H1 (cell line): ENCODE data around the gene CDK8. TPM values are rescaled to one million over a fixed set of nuclear protein-coding genes. Genes with fewer than 3 reads are reported as not detected.

Experiments
- CTCF ChIA-PET: fragments of 300-600 bp; sonication (Branson Sonifier 250); formaldehyde crosslinking; loops from one replicate; lab custom pipeline; 2021; ENCODE audit not compliant: partially characterized antibody; lab: Charles Lee
- POLR2A ChIA-PET: fragments of 300-600 bp; sonication (Branson Sonifier 250); formaldehyde crosslinking; loops from one replicate; lab custom pipeline; 2021; ENCODE audit warnings: inconsistent platforms; ENCODE audit not compliant: partially characterized antibody; lab: Charles Lee
- DNase-seq, 2 experiments: peaks; one replicate each; pipeline versions ENCODE4 v3.0.0 to v3.0.0-alpha.2; 2010 to 2022; ENCODE audit warnings: low spot score in 2 of 2, low read depth in 1 of 2, mixed read lengths in 1 of 2
- FAIRE-seq: peaks from 2 replicates; lab custom pipeline; 2011; peaks lifted over from hg19 to GRCh38; lab: Jason Lieb, UNC
- H2AFZ ChIP-seq: 2 replicates; pipeline ENCODE4 v1.8.1; 2012; ENCODE audit warnings: low read length, inconsistent platforms
- H2AK5ac ChIP-seq: 2 replicates; pipeline ENCODE4 v1.6.1; 2013; ENCODE audit warnings: low read depth, low read length
- H2BK120ac ChIP-seq: replicated peaks from 2 replicates; pipeline ENCODE3; 2013; ENCODE audit warnings: low read depth, low read length, inconsistent platforms
- H2BK12ac ChIP-seq: 2 replicates; pipeline ENCODE4 v1.6.1; 2013; ENCODE audit warnings: low read depth, low read length
- H2BK15ac ChIP-seq: 2 replicates; pipeline ENCODE4 v1.6.1; 2013; ENCODE audit warnings: low read length
- H2BK20ac ChIP-seq: 2 replicates; pipeline ENCODE4 v1.6.1; 2013; ENCODE audit warnings: low read length
- H2BK5ac ChIP-seq: 2 replicates; pipeline ENCODE4 v1.6.1; 2013; ENCODE audit warnings: low read depth, low read length
- H3K14ac ChIP-seq: 2 replicates; pipeline ENCODE4 v1.6.1; 2013; ENCODE audit warnings: inconsistent platforms; ENCODE audit not compliant: insufficient read length
- H3K18ac ChIP-seq: 2 replicates; pipeline ENCODE4 v1.6.1; 2013; ENCODE audit warnings: low read length; ENCODE audit errors: extremely low read depth
- H3K23ac ChIP-seq: 2 replicates; pipeline ENCODE4 v1.6.1; 2013; ENCODE audit warnings: inconsistent platforms; ENCODE audit not compliant: insufficient read length
- H3K23me2 ChIP-seq: 2 replicates; pipeline ENCODE4 v1.6.1; 2013; ENCODE audit warnings: low read depth, low read length
- H3K27ac ChIP-seq: 2 replicates; pipeline ENCODE4 v1.6.1; 2011; ENCODE audit warnings: low read depth, low read length, inconsistent platforms
- H3K27me3 ChIP-seq, 4 experiments: replicated peaks in 1 of 4; 1 replicate in 1 of 4; 2 replicates in 3 of 4; pipeline versions ENCODE4 v1.6.1 to v1.8.1; 2011 to 2013; ENCODE audit warnings: low read length in 3 of 4, mild to moderate bottlenecking in 3 of 4, inconsistent platforms in 2 of 4, mixed read lengths in 2 of 4, moderate library complexity in 1 of 4; ENCODE audit not compliant: control insufficient read depth in 3 of 4, insufficient read depth in 3 of 4; ENCODE audit errors: extremely low read depth in 1 of 4
- H3K36me3 ChIP-seq, 4 experiments: 2 replicates each; pipeline versions ENCODE4 v1.6.1 to v1.8.1; 2011 to 2013; ENCODE audit warnings: mild to moderate bottlenecking in 4 of 4, low read length in 3 of 4, moderate library complexity in 2 of 4, control low read depth in 1 of 4, inconsistent platforms in 1 of 4; ENCODE audit not compliant: insufficient read depth in 4 of 4, control insufficient read depth in 2 of 4
- H3K4ac ChIP-seq: replicated peaks from 2 replicates; pipeline ENCODE3; 2013; ENCODE audit warnings: low read length, low read depth, mixed read lengths, inconsistent platforms; ENCODE audit not compliant: insufficient read length
- H3K4me1 ChIP-seq, 4 experiments: replicated peaks in 1 of 4; 1 replicate in 1 of 4; 2 replicates in 3 of 4; pipeline versions ENCODE4 v1.6.1 to v1.8.1; 2011 to 2013; ENCODE audit warnings: low read length in 3 of 4, inconsistent platforms in 2 of 4, mixed read lengths in 1 of 4; ENCODE audit not compliant: insufficient read depth in 4 of 4, control insufficient read depth in 3 of 4
- H3K4me2 ChIP-seq, 2 experiments: 2 replicates each; pipeline versions ENCODE4 v1.6.1 to v1.8.1; 2011 to 2013; ENCODE audit warnings: low read depth in 2 of 2, low read length in 2 of 2, control low read depth in 1 of 2, inconsistent platforms in 1 of 2, mild to moderate bottlenecking in 1 of 2; ENCODE audit not compliant: insufficient read depth in 1 of 2
- H3K4me3 ChIP-seq, 4 experiments: fragments of 200-600, 300-600 bp in 1 of 4; sonication (generic), shearing (Covaris generic), sonication (Bioruptor Twin) in 1 of 4; 2 replicates each; pipeline versions ENCODE4 v1.5.1 to v1.8.1; 2011 to 2016; ENCODE audit warnings: low read length in 4 of 4, low read depth in 3 of 4, control low read depth in 2 of 4, inconsistent platforms in 2 of 4, mild to moderate bottlenecking in 2 of 4, mixed read lengths in 1 of 4, moderate library complexity in 1 of 4; ENCODE audit not compliant: insufficient read depth in 2 of 4; ENCODE audit errors: extremely low read depth in 1 of 4
- H3K56ac ChIP-seq: replicated peaks from 2 replicates; pipeline ENCODE3; 2013; ENCODE audit warnings: low read depth, mild to moderate bottlenecking, mixed read lengths, low read length, inconsistent platforms; ENCODE audit not compliant: insufficient read length
- H3K79me1 ChIP-seq: 2 replicates; pipeline ENCODE4 v1.6.1; 2013; ENCODE audit warnings: low read depth, low read length, control low read depth
- H3K79me2 ChIP-seq, 2 experiments: 2 replicates each; pipeline versions ENCODE4 v1.6.1 to v1.8.1; 2012 to 2013; ENCODE audit warnings: low read length in 2 of 2, mild to moderate bottlenecking in 2 of 2, inconsistent platforms in 1 of 2; ENCODE audit not compliant: insufficient read depth in 2 of 2, control insufficient read depth in 1 of 2
- H3K9ac ChIP-seq, 4 experiments: replicated peaks in 1 of 4; 1 replicate in 1 of 4; 2 replicates in 3 of 4; pipeline versions ENCODE4 v1.6.1 to v1.8.1; 2011 to 2013; ENCODE audit warnings: low read depth in 3 of 4, low read length in 3 of 4, control low read depth in 2 of 4, mild to moderate bottlenecking in 2 of 4, moderate library complexity in 2 of 4, inconsistent platforms in 1 of 4; ENCODE audit errors: extremely low read depth in 1 of 4
- H3K9me3 ChIP-seq, 2 experiments: 2 replicates each; pipeline versions ENCODE4 v1.6.1 to v1.8.1; 2012 to 2013; ENCODE audit warnings: mild to moderate bottlenecking in 2 of 2, moderate library complexity in 2 of 2, control low read depth in 1 of 2, inconsistent platforms in 1 of 2, low read depth in 1 of 2, low read length in 1 of 2, mixed read lengths in 1 of 2; ENCODE audit not compliant: insufficient read depth in 2 of 2
- H4K20me1 ChIP-seq, 2 experiments: replicated peaks in 1 of 2; 2 replicates each; pipeline versions ENCODE3 to v1.8.1; 2011 to 2013; ENCODE audit warnings: inconsistent platforms in 2 of 2, low read length in 2 of 2, mild to moderate bottlenecking in 1 of 2; ENCODE audit not compliant: insufficient read depth in 2 of 2, control insufficient read depth in 1 of 2
- H4K5ac ChIP-seq: 2 replicates; pipeline ENCODE4 v1.6.1; 2013; ENCODE audit warnings: low read length, low read depth, mixed read lengths, inconsistent platforms; ENCODE audit not compliant: insufficient read length
- H4K8ac ChIP-seq: 2 replicates; pipeline ENCODE4 v1.8.0; 2013; ENCODE audit warnings: mild to moderate bottlenecking, moderate library complexity, low read length, inconsistent platforms; ENCODE audit not compliant: insufficient read depth; ENCODE audit errors: extremely low read depth
- H4K91ac ChIP-seq: replicated peaks from 2 replicates; pipeline ENCODE3; 2013; ENCODE audit warnings: low read length, mixed read lengths, inconsistent platforms; ENCODE audit not compliant: insufficient read length
- BACH1 ChIP-seq: IDR thresholded peaks from 2 replicates; pipeline ENCODE4 v1.6.1; 2012; ENCODE audit warnings: low read length, improper control_type of control experiment
- CREB1 ChIP-seq: IDR thresholded peaks from 2 replicates; pipeline ENCODE4 v1.6.1; 2012; ENCODE audit warnings: inconsistent platforms
- JUN ChIP-seq: IDR thresholded peaks from 2 replicates; pipeline ENCODE4 v1.6.1; 2011; ENCODE audit warnings: low read depth, mild to moderate bottlenecking, improper control_type of control experiment, low read length
- JUND ChIP-seq: IDR thresholded peaks from 2 replicates; pipeline ENCODE4 v1.6.1; 2011; ENCODE audit warnings: mild to moderate bottlenecking, improper control_type of control experiment, low read length
- KDM5A ChIP-seq: fragments of 200-600 bp; IDR thresholded peaks from 2 replicates; pipeline ENCODE4 v1.7.1; 2012; ENCODE audit warnings: mild to moderate bottlenecking, low read length, inconsistent platforms, mixed read lengths
- MAFK ChIP-seq: IDR thresholded peaks from 2 replicates; pipeline ENCODE4 v1.6.1; 2012; ENCODE audit warnings: low read depth, mild to moderate bottlenecking, improper control_type of control experiment, low read length
- RAD21 ChIP-seq, 2 experiments: IDR thresholded peaks in 1 of 2; conservative IDR thresholded peaks in 1 of 2; 2 replicates each; pipeline ENCODE4 v1.6.1; 2011; ENCODE audit warnings: low read depth in 2 of 2, low read length in 2 of 2, improper control_type of control experiment in 1 of 2, inconsistent platforms in 1 of 2, mild to moderate bottlenecking in 1 of 2, moderate library complexity in 1 of 2
- SIN3A ChIP-seq, 2 experiments: IDR thresholded peaks in 1 of 2; conservative IDR thresholded peaks in 1 of 2; 2 replicates each; pipeline ENCODE4 v1.6.1; 2011 to 2012; ENCODE audit warnings: low read length in 2 of 2, improper control_type of control experiment in 1 of 2, low read depth in 1 of 2, mild to moderate bottlenecking in 1 of 2
- YY1 ChIP-seq: IDR thresholded peaks from 2 replicates; pipeline ENCODE4 v1.6.1; 2011; ENCODE audit warnings: low read depth, mild to moderate bottlenecking, low read length
- whole genome bisulfite sequencing, 2 experiments: shearing (Covaris generic) in 1 of 2; methylation state at CpG; one replicate each; pipeline versions ENCODE4 v1.1.6 to v1.1.7; 2013 to 2015; ENCODE audit warnings: low lambda C conversion rate in 2 of 2, mixed read lengths in 2 of 2, inconsistent platforms in 1 of 2, low coverage in 1 of 2, missing lambda C conversion rate in 1 of 2; ENCODE audit not compliant: insufficient replicate concordance in 2 of 2, insufficient coverage in 1 of 2, insufficient read length in 1 of 2; ENCODE audit errors: extremely low coverage in 1 of 2, missing lambda C conversion rate in 1 of 2; 5-methylcytosine and 5-hydroxymethylcytosine counted together
- polyA plus RNA-seq, 7 experiments: library from polyadenylated mRNA; depleted of rRNA in 3 of 7; stranded (reverse) in 5 of 7; unstranded in 2 of 7; fragments of >200 nt in 5 of 7; fragments of 200-250 nt in 2 of 7; gene quantifications; 1 replicate in 5 of 7; 2 replicates in 1 of 7; 4 replicates in 1 of 7; pipeline versions ENCODE4 v1.2.1 to v1.2.3, GENCODE V29; 2011 to 2013; ENCODE audit warnings: missing spikeins in 2 of 7, mixed read lengths in 2 of 7
- total RNA-seq: library from RNA; stranded (reverse); fragmentation: NEBNext Ultra II Directional; extraction: Animal tissue kit (Norgen Biotek cat#: 25700); gene quantifications from 2 replicates; pipeline ENCODE4 v1.2.1, GENCODE V29; 2021
- TF ChIP-seq, protein P1 (sequence below), 3 experiments: IDR thresholded peaks; 1 replicate in 2 of 3; 2 replicates in 1 of 3; pipeline versions ENCODE4 v1.5.1 to v1.6.1; 2011; ENCODE audit warnings: low read length in 3 of 3, mild to moderate bottlenecking in 3 of 3, inconsistent platforms in 2 of 3, low read depth in 1 of 3, moderate library complexity in 1 of 3; ENCODE audit not compliant: insufficient read depth in 1 of 3; ENCODE audit errors: control extremely low read depth in 1 of 3

Gene CDK8
- total and polyA plus RNA-seq, 2 of the 8 experiments (the other 6 are each of a cell fraction or from before 2014, with no cell fraction given), result 22.1 to 25.6 TPM

DNA sequence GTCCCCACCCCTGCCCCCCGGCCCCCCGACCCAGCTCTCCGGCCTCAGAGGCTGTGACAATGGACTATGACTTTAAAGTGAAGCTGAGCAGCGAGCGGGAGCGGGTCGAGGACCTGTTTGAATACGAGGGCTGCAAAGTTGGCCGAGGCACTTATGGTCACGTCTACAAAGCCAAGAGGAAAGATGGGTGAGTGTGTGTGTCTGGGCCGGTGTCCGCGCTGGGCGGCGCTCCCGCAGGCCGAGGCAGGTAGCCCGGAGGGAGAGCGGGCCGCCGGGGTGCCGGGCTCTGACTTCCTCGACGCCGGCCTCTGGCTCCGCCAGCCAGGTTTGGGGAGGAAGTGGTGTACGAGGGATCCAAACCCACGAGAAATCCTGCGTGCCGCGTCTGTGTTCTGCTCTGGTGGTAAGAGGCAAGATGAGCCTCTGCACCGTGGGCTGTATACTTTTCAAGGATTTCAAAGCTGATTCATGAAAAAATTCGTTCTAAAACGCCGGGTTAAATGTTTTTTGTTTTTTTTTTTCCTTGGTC lies 718 bp downstream of the CDK8 start:
- Histone ChIP-seq H3K14ac (no peak overlapping the region), H3K4me2 (peak overlapping the region; percentile 61 to 84), H4K8ac (no peak overlapping the region), H3K27ac (no peak overlapping the region), H2BK5ac (no peak overlapping the region), H2BK120ac (no peak overlapping the region), H2AK5ac (no peak overlapping the region), H2AFZ (no peak overlapping the region), H3K4me3 (peak overlapping the region; percentile 89 to 93 (median 89)), H4K20me1 (peaks cover 4 to 7% of the 10 kb centered on the region in 2 experiments), H3K18ac (no peak overlapping the region), H4K5ac (no peak overlapping the region), H3K36me3 (no peaks in the 10 kb centered on the region), H2BK12ac (no peak overlapping the region), H3K9me3 (no peaks in the 10 kb centered on the region), H3K79me2 (peaks cover 4 to 52% of the 10 kb centered on the region in 2 experiments; a peak in 3 of 4 replicates), H2BK20ac (no peak overlapping the region), H3K23me2 (peaks cover 3% of the 10 kb centered on the region; the same call in 1 of the 2 replicates), H2BK15ac (no peak overlapping the region), H3K4me1 (peaks cover 0 to 3% (median 0%) of the 10 kb centered on the region in 4 experiments; a peak in 1 of 7 replicates), H3K27me3 (no peaks in the 10 kb centered on the region), H3K9ac (peak overlapping the region; percentile 59 to 74 (median 67); a peak in 6 of 7 replicates), H3K4ac (no peak overlapping the region), H4K91ac (no peak overlapping the region), H3K23ac (no peak overlapping the region), H3K56ac (no peak overlapping the region), H3K79me1 (no peaks in the 10 kb centered on the region)
- DNase-seq, result peak in 1 of 2 experiments; percentile 60
- POLR2A ChIA-PET, result interaction anchor here (1.9 kb wide), 1 partner anchor 22 kb away, joined by 5 read pairs; no protein-coding TSS in a partner anchor
- FAIRE-seq, result no peak
- CTCF ChIA-PET, result interaction anchor here (0.8 to 1.0 kb wide), 2 partner anchors 55 to 374 kb away, joined by 3 read pairs; no protein-coding TSS in a partner anchor
- 3% methylated on average over 33 of the region's 35 CpGs; no CpG with 5 or more reads in 1 of the 2 experiments for WGBS, 2 experiments
- TF ChIP-seq JUN (no peak), CREB1 (no peak), BACH1 (0 out of 2 replicates have a peak, but pooled peaks have one; percentile 6), SIN3A (conservative IDR thresholded peaks at IDR 0.05 in 1 of 2, IDR thresholded peaks at IDR 0.05 in 1 of 2; ENCODE audit: low read depth in 1 of 2, low read length in 2 of 2) (peak; percentile 41 to 53; a peak in 1 of 4 replicates), MAFK (no peak), JUND (no peak), KDM5A (no peak), RAD21 (IDR thresholded peaks at IDR 0.05 in 1 of 2, conservative IDR thresholded peaks at IDR 0.05 in 1 of 2; ENCODE audit: low read depth in 2 of 2, low read length in 2 of 2) (peak in 1 of 2 experiments; percentile 8; a peak in 2 of 4 replicates), YY1 (0 out of 2 replicates have a peak, but pooled peaks have one; percentile 25)
- TF ChIP-seq, protein P1, sequence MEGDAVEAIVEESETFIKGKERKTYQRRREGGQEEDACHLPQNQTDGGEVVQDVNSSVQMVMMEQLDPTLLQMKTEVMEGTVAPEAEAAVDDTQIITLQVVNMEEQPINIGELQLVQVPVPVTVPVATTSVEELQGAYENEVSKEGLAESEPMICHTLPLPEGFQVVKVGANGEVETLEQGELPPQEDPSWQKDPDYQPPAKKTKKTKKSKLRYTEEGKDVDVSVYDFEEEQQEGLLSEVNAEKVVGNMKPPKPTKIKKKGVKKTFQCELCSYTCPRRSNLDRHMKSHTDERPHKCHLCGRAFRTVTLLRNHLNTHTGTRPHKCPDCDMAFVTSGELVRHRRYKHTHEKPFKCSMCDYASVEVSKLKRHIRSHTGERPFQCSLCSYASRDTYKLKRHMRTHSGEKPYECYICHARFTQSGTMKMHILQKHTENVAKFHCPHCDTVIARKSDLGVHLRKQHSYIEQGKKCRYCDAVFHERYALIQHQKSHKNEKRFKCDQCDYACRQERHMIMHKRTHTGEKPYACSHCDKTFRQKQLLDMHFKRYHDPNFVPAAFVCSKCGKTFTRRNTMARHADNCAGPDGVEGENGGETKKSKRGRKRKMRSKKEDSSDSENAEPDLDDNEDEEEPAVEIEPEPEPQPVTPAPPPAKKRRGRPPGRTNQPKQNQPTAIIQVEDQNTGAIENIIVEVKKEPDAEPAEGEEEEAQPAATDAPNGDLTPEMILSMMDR (IDR thresholded peaks at IDR 0.05; ENCODE audit: control extremely low read depth in 1 of 3, insufficient read depth in 1 of 3, low read depth in 1 of 3, low read length in 3 of 3), result no peak
